ENCODE data around the gene NMRAL1.
A peak's percentile ranks its signal among the peaks of the same experiment; 100 is the strongest.

Gene NMRAL1

GRCh38 chr16:4426021-4426684, 48.3 kb downstream of the NMRAL1 start:
- DNase-seq (ENCODE audit: low read depth), result no peak

- peak; percentile 87 for DNase-seq (ENCODE audit: low read depth)
Observed at GRCh38 chr16:4425378-4426020, 48.9 kb downstream of the NMRAL1 start, which contains the start of gene DNAJA3. Gene DNAJA3, plus strand, starts transcription at chr16:4425868. Its CDS starts 14 bp downstream, at chr16:4425882.

- DNase-seq (ENCODE audit: low read depth), result no peak
Observed at GRCh38 chr16:4420505-4421105, 53.8 kb downstream of the NMRAL1 start.

- no peak for DNase-seq (ENCODE audit: low read depth)
Observed at GRCh38 chr16:4419402-4419959, 54.9 kb downstream of the NMRAL1 start.

- DNase-seq (ENCODE audit: low read depth), result peak; percentile 98
Observed at GRCh38 chr16:4416200-4417032, 58.0 kb downstream of the NMRAL1 start, which contains the start of gene CORO7. Gene CORO7, minus strand, starts transcription at chr16:4416596. Its CDS starts 78 bp downstream, at chr16:4416518.

GRCh38 chr16:4415538-4416199, 58.8 kb downstream of the NMRAL1 start:
- DNase-seq (ENCODE audit: low read depth), result peak; percentile 36

GRCh38 chr16:4414187-4414917, 60.1 kb downstream of the NMRAL1 start:
- peak; percentile 60 for DNase-seq (ENCODE audit: low read depth)

- DNase-seq (ENCODE audit: low read depth), result no peak
Observed at GRCh38 chr16:4412854-4413253, 61.6 kb downstream of the NMRAL1 start.

GRCh38 chr16:4412159-4412558, 62.3 kb downstream of the NMRAL1 start:
- DNase-seq (ENCODE audit: low read depth), result no peak
